ENCODE measurements around the gene HTT. TPM values are rescaled to one million over a fixed set of nuclear protein-coding genes. Genes with fewer than 3 reads are reported as not detected.

The HTT gene
- total RNA-seq, 1 donor from 2014 or later, result 65.2 TPM

DNA sequence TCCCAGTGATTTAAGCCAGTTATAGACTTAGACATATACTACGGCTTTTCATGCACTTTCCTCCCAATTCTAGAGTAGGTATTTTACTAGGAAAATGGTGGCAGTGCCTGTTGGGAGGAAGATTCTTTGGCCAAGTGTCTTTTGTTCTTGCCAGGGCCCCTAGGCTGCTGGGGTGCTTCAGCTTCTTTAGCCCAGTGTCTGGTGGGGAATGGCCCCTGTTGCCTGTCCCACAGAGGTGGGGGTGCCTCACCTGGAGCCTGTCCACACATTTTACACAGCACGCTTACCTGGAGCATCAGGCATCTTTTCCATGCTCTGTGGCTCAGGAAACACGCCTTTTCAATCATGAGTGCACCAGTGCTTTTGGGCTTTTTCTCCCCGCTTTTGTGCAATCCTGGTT is 141.3 kb downstream of the HTT start:
- Mint-ChIP-seq H3K4me1 (ENCODE audit: low read depth, unreplicated experiment) (no peaks in the 10 kb centered on the region), H3K4me3 (ENCODE audit: unreplicated experiment) (no peak overlapping the region), H3K36me3 (ENCODE audit: low read depth, unreplicated experiment) (peaks cover 29% of the 10 kb centered on the region), H3K9me3 (ENCODE audit: unreplicated experiment) (no peaks in the 10 kb centered on the region), H3K27ac (ENCODE audit: unreplicated experiment) (no peak overlapping the region), H3K27me3 (ENCODE audit: low read depth, unreplicated experiment) (no peaks in the 10 kb centered on the region)
- H3K27me3 ChIP-seq (ENCODE audit: insufficient read depth, low read length), result no peaks in the 10 kb centered on the region
- no peak for TF ChIP-seq CTCF (IDR thresholded peaks at IDR 0.05; ENCODE audit: insufficient read depth, low read depth, low read length)
- no peak for TF ChIP-seq EZH2 (IDR thresholded peaks at IDR 0.05; ENCODE audit: insufficient read depth, low read length)
- no peak overlapping the region for H3K4me3 ChIP-seq (ENCODE audit: insufficient read depth, low read depth, low read length)
- no peaks in the 10 kb centered on the region for H3K9me3 ChIP-seq (ENCODE audit: insufficient read depth, low read depth, low read length)
- no peaks in the 10 kb centered on the region for H3K4me1 ChIP-seq (ENCODE audit: insufficient read depth, low read length)
- FAIRE-seq (no peak), DNase-seq (ENCODE audit: low read depth) (no peak)
- H3K27ac ChIP-seq (ENCODE audit: low read depth, low read length), result no peak overlapping the region
- H3K36me3 ChIP-seq (ENCODE audit: insufficient read depth, low read length), result peaks cover 44% of the 10 kb centered on the region
- H4K20me1 ChIP-seq (ENCODE audit: insufficient read depth, low read length), result no peaks in the 10 kb centered on the region
- H3K9ac ChIP-seq (ENCODE audit: low read length), result no peak overlapping the region
- no peak overlapping the region for H3K4me2 ChIP-seq (ENCODE audit: low read length)
- no peaks in the 10 kb centered on the region for H3K79me2 ChIP-seq (ENCODE audit: insufficient read depth, low read length)
- no peak overlapping the region for H2AFZ ChIP-seq (ENCODE audit: low read depth, low read length)

DNA sequence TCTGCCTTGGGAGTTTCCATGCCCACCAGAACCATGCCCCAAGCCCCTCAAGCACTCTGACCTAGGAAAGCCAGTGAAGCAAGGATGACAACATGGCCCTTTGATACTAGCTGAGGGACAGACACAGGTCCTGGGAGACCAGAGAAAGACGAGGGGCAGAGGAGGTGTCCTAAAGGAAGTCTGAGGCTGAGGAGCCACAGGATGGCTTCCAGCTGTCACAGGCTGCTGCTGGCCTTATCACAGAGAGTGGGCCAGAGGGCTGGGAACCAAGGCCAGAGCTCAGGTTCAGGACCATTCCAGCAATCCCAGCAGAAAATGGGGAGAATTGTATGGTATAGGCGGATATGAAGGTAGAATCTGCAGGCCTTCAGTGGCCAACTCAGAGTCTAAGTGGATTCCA is 142.8 kb downstream of the HTT start:
- H3K36me3 Mint-ChIP-seq (ENCODE audit: low read depth, unreplicated experiment), result peaks cover 37% of the 10 kb centered on the region
- no peaks in the 10 kb centered on the region for H4K20me1 ChIP-seq (ENCODE audit: insufficient read depth, low read length)
- no peak overlapping the region for H3K4me3 ChIP-seq (ENCODE audit: insufficient read depth, low read depth, low read length)
- no peaks in the 10 kb centered on the region for H3K4me1 ChIP-seq (ENCODE audit: insufficient read depth, low read length)
- H3K79me2 ChIP-seq (ENCODE audit: insufficient read depth, low read length), result no peaks in the 10 kb centered on the region
- no peak overlapping the region for H3K9ac ChIP-seq (ENCODE audit: low read length)
- H2AFZ ChIP-seq (ENCODE audit: low read depth, low read length), result no peak overlapping the region
- no peaks in the 10 kb centered on the region for H3K27me3 ChIP-seq (ENCODE audit: insufficient read depth, low read length)
- H3K9me3 ChIP-seq (ENCODE audit: insufficient read depth, low read depth, low read length), result no peaks in the 10 kb centered on the region
- no peak overlapping the region for H3K27ac ChIP-seq (ENCODE audit: low read depth, low read length)
- TF ChIP-seq CTCF (IDR thresholded peaks at IDR 0.05; ENCODE audit: insufficient read depth, low read depth, low read length), result no peak
- TF ChIP-seq EZH2 (IDR thresholded peaks at IDR 0.05; ENCODE audit: insufficient read depth, low read length), result no peak
- no peak overlapping the region for H3K4me3 Mint-ChIP-seq (ENCODE audit: unreplicated experiment)
- H3K9me3 Mint-ChIP-seq (ENCODE audit: unreplicated experiment), result no peaks in the 10 kb centered on the region
- H3K27ac Mint-ChIP-seq (ENCODE audit: unreplicated experiment), result no peak overlapping the region
- H3K4me1 Mint-ChIP-seq (ENCODE audit: low read depth, unreplicated experiment), result no peaks in the 10 kb centered on the region
- no peaks in the 10 kb centered on the region for H3K27me3 Mint-ChIP-seq (ENCODE audit: low read depth, unreplicated experiment)
- H3K4me2 ChIP-seq (ENCODE audit: low read length), result no peak overlapping the region
- FAIRE-seq (no peak), DNase-seq (ENCODE audit: low read depth) (no peak)
- H3K36me3 ChIP-seq (ENCODE audit: insufficient read depth, low read length), result peaks cover 42% of the 10 kb centered on the region

GRCh38 chr4:3217771-3218170 is 143.3 kb downstream of the HTT start:
- Histone ChIP-seq H3K4me1 (ENCODE audit: insufficient read depth, low read length) (no peaks in the 10 kb centered on the region), H3K27me3 (ENCODE audit: insufficient read depth, low read length) (no peaks in the 10 kb centered on the region), H3K9me3 (ENCODE audit: insufficient read depth, low read depth, low read length) (no peaks in the 10 kb centered on the region), H3K9ac (ENCODE audit: low read length) (no peak overlapping the region), H3K4me3 (ENCODE audit: insufficient read depth, low read depth, low read length) (no peak overlapping the region), H2AFZ (ENCODE audit: low read depth, low read length) (no peak overlapping the region), H3K4me2 (ENCODE audit: low read length) (no peak overlapping the region), H3K36me3 (ENCODE audit: insufficient read depth, low read length) (peaks cover 39% of the 10 kb centered on the region), H3K79me2 (ENCODE audit: insufficient read depth, low read length) (no peaks in the 10 kb centered on the region), H4K20me1 (ENCODE audit: insufficient read depth, low read length) (no peaks in the 10 kb centered on the region), H3K27ac (ENCODE audit: low read depth, low read length) (no peak overlapping the region)
- no peak for DNase-seq (ENCODE audit: low read depth)
- TF ChIP-seq EZH2 (IDR thresholded peaks at IDR 0.05; ENCODE audit: insufficient read depth, low read length) (no peak), CTCF (IDR thresholded peaks at IDR 0.05; ENCODE audit: insufficient read depth, low read depth, low read length) (no peak)
- no peaks in the 10 kb centered on the region for H3K9me3 Mint-ChIP-seq (ENCODE audit: unreplicated experiment)
- no peak overlapping the region for H3K4me3 Mint-ChIP-seq (ENCODE audit: unreplicated experiment)
- FAIRE-seq, result no peak
- H3K27ac Mint-ChIP-seq (ENCODE audit: unreplicated experiment), result no peak overlapping the region
- H3K36me3 Mint-ChIP-seq (ENCODE audit: low read depth, unreplicated experiment), result peaks cover 34% of the 10 kb centered on the region
- H3K4me1 Mint-ChIP-seq (ENCODE audit: low read depth, unreplicated experiment), result no peaks in the 10 kb centered on the region
- no peaks in the 10 kb centered on the region for H3K27me3 Mint-ChIP-seq (ENCODE audit: low read depth, unreplicated experiment)

Data from astrocyte (in vitro differentiated cells and primary cell).